IPS DF 6.9 (cell line): ENCODE results near the gene WDR87.
A peak's percentile ranks its signal among the peaks of the same experiment; 100 is the strongest.

Experiments
- DNase-seq: peaks from one replicate; pipeline ENCODE4 v3.0.0-alpha.2; 2013; ENCODE audit warnings: low read depth, low spot score
- H3K27ac ChIP-seq: one replicate; pipeline ENCODE4 v1.5.1; 2013; ENCODE audit warnings: low read length, control low read depth
- H3K27me3 ChIP-seq: 2 replicates; pipeline ENCODE4 v1.6.1; 2013; ENCODE audit warnings: mild to moderate bottlenecking, low read length; ENCODE audit not compliant: control insufficient read depth, insufficient read depth
- H3K36me3 ChIP-seq: 2 replicates; pipeline ENCODE4 v1.6.1; 2013; ENCODE audit warnings: low read length; ENCODE audit not compliant: control insufficient read depth, insufficient read depth
- H3K4me1 ChIP-seq: 2 replicates; pipeline ENCODE4 v1.6.1; 2013; ENCODE audit warnings: low read length; ENCODE audit not compliant: control insufficient read depth, insufficient read depth
- H3K4me3 ChIP-seq: 2 replicates; pipeline ENCODE4 v1.5.1; 2013; ENCODE audit warnings: mild to moderate bottlenecking, low read length
- H3K9me3 ChIP-seq: 2 replicates; pipeline ENCODE4 v1.6.1; 2013; ENCODE audit warnings: low read length, inconsistent platforms; ENCODE audit not compliant: control insufficient read depth, insufficient read depth
- WGBS: extraction: QIAGEN DNeasy Blood & Tissue Kit; methylation state at CpG from one replicate; pipeline ENCODE4 v1.1.7; 2013; ENCODE audit warnings: mixed read lengths, missing lambda C conversion rate; ENCODE audit not compliant: insufficient read length, insufficient coverage; 5-methylcytosine and 5-hydroxymethylcytosine counted together

Gene WDR87

DNA sequence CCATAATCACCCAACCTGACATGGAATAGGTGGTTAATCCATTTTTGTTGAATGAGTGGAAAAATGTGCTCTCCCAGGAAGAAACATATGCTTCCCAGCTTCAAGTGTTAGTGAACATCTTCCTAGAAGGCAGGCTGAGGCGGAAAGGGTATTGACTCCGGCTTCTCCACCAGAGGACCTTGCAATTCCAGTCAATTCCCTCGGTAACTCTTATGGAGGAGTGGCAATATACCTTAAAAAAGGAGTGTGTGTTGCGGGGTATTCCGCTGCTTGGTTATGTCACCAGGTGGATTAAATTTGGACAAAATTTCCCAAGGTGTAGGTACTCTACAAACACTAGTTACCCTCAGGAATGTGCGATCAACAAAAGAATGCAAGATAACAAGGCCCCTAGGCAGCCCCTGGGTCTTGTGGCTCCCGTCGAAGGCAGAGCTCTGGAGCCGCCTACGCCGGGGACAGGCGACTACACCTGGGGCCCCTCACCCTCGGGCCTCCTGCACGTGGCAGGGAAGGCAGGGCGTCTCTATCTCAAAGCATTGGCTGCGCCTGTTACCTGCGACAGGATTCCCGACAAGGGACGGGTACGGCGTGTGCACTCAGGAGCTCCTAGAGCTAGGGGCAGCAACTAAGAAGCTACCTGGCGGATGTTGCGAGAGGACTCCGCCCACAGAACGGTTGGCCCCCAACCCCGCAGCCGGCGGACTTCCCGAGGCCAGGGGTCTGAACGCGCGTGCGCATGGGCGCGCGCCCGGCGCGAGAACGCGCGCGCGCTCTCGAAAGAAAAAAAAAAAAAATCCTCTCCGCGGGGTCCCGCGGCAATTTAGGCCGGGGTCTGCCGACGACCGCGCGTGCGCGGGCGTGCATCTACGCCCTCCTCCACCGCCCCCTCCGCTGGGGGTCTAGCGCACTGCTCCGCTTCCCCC lies at the start of gene WDR87:
Gene WDR87, minus strand, starts transcription at position 649 of the 923 bp plus-strand sequence. CDS start 8,355 bp downstream, outside the sequence.
- DNase-seq: peak; percentile 82
- no CpG with 5 or more reads among the region's 63 CpGs for WGBS
- Histone ChIP-seq H3K27ac (no peak within 1 kb of the TSS), H3K27me3 (no peaks in the 10 kb centered on the region; the same call in 1 of the 2 replicates), H3K36me3 (no peaks in the 10 kb centered on the region), H3K4me1 (peaks cover 4% of the 10 kb centered on the region), H3K4me3 (peak within 1 kb of the TSS; percentile 89), H3K9me3 (no peaks in the 10 kb centered on the region)

DNA sequence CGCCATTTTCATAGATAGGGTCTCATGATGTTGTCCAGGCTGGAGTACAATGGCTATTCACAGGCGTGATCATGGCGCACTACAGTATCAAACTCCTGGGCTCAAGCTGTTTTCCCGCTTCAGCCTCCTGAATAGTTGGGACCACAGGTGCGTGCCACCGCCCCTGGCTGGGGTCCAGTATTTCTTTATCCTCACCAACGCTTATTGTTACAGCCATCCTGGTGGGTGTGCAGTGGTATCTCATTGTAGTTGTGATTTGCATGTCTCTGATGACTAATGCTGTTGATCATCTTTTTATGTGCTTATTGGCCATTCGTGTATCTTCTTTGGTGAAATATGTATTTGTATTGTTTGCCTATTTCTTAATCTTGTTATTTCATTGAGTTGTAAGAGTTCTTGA lies 49.6 kb upstream of the WDR87 start:
- peaks cover 4% of the 10 kb centered on the region; the same call in 1 of the 2 replicates for H3K4me1 ChIP-seq
- no CpG with 5 or more reads among the region's 8 CpGs for WGBS

DNA sequence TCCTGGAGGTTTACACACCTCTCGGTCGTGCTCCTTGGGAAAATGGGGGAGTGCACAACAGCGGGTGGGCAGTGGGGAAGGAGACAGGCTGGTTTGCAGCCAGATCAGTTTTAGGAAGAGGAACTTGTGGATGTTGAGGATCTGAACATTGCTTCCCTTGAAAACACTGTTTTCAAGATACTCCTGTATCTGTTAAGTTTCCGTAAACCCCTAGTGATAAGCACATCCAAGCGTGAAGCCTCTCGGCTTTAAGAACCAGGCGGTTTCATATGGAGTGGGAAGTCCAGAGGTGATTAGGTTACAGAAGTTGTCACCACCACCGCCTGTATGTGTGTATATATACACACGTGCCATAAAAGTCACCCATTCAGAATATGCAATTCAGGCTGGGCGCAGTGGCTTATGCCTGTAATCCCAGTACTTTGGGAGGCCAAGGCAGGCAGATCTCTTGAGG lies 48.1 kb upstream of the WDR87 start:
- no CpG with 5 or more reads among the region's 10 CpGs for WGBS

More for the DNA sequence above, 49.6 kb upstream of the WDR87 start:
- Histone ChIP-seq H3K36me3 (no peaks in the 10 kb centered on the region), H3K9me3 (no peaks in the 10 kb centered on the region), H3K27ac (no peak overlapping the region), H3K27me3 (no peaks in the 10 kb centered on the region), H3K4me3 (no peak overlapping the region)
- no peak for DNase-seq

DNA sequence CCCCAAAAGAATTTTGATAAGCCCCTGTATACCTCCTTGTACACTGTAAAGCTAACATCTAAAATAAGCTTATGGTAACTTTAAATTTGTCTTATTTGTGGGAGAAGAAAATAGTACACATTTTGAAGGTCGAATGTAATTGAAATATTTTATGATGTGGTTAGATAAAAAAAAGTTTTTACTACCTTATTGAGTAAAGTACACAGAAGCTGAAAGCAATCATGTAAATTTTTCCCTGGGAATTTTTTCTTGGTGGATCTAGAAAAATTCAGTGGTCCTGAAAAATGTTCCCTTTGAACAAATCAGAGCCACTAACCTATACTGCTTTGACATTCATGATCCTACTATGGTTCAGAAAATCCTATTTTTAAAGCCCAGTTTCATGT lies 47.5 kb upstream of the WDR87 start:
- peaks cover 8% of the 10 kb centered on the region for H3K4me1 ChIP-seq
- WGBS: 100% methylated on average over 1 of the region's 1 CpG
- no peak overlapping the region for H3K4me3 ChIP-seq
- no peaks in the 10 kb centered on the region for H3K27me3 ChIP-seq
- H3K27ac ChIP-seq: no peak overlapping the region
- H3K36me3 ChIP-seq: no peaks in the 10 kb centered on the region
- no peaks in the 10 kb centered on the region for H3K9me3 ChIP-seq
- DNase-seq: no peak

More for the DNA sequence above, 48.1 kb upstream of the WDR87 start:
- Histone ChIP-seq H3K36me3 (no peaks in the 10 kb centered on the region), H3K4me1 (peaks cover 8% of the 10 kb centered on the region), H3K9me3 (no peaks in the 10 kb centered on the region), H3K4me3 (no peak overlapping the region), H3K27me3 (no peaks in the 10 kb centered on the region), H3K27ac (no peak overlapping the region)
- no peak for DNase-seq

DNA sequence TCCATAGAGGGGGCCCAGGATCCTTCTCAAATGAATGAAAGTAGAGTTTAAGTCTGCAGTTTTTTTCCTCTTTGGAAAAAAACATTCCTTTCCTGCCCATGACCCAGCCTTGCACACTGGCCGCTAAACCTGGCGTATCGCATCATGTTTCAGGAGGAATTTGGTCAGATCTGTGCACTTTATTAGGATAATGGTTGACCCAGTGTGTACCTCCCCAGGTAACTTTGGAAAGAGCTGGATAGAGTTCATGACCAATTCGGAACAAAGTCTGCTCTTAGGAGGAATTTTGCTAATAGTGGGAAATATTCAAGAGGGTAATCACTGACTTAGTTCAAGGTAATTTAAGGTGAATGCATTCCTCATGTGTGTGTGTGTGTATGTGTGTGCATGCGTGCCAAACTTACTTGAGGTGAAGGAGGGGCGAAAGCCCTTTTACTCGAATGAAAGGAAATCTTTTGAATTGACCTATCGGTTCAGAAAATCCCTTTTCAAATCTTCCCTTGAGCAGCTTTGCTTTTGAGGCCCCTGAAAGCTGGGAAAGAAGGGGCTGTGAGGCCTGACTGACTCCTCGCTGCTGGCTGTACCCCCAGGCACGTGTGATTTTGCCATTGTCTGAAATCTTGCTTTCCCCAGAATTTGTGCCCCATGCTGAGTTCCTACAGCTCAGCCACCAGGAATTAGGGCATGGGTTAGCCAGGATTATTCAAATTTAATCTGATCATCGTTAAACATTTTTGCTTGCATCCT lies 47.0 kb upstream of the WDR87 start:
- Histone ChIP-seq H3K4me1 (peaks cover 8% of the 10 kb centered on the region), H3K36me3 (no peaks in the 10 kb centered on the region), H3K27ac (no peak overlapping the region), H3K27me3 (no peaks in the 10 kb centered on the region), H3K9me3 (no peaks in the 10 kb centered on the region), H3K4me3 (no peak overlapping the region)
- WGBS: no CpG with 5 or more reads among the region's 11 CpGs
- DNase-seq: no peak

DNA sequence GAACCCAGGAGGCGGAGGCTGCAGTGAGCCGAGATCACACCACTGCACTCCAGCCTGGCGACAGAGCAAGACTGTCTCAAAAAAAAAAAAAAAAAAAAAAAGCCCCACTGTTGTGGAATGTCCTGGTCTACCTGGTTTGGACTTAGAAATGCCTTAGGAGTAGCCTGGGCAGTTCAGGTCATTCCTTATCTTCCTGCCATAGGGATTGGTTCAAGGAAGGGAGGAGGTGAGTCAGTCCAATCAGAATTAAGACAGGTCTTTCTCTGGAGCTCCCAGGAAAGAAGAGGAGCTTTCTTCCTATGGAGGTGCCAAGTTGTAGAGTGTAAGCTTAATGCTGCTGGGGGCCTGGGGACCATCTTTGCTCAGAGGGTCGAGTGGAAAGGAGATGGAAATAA lies 45.4 kb upstream of the WDR87 start:
- no peak for DNase-seq
- no peak overlapping the region for H3K4me3 ChIP-seq
- H3K9me3 ChIP-seq: no peaks in the 10 kb centered on the region
- no peak overlapping the region for H3K27ac ChIP-seq
- H3K27me3 ChIP-seq: no peaks in the 10 kb centered on the region
- no CpG with 5 or more reads among the region's 4 CpGs for WGBS
- H3K36me3 ChIP-seq: no peaks in the 10 kb centered on the region
- peaks cover 8% of the 10 kb centered on the region for H3K4me1 ChIP-seq

DNA sequence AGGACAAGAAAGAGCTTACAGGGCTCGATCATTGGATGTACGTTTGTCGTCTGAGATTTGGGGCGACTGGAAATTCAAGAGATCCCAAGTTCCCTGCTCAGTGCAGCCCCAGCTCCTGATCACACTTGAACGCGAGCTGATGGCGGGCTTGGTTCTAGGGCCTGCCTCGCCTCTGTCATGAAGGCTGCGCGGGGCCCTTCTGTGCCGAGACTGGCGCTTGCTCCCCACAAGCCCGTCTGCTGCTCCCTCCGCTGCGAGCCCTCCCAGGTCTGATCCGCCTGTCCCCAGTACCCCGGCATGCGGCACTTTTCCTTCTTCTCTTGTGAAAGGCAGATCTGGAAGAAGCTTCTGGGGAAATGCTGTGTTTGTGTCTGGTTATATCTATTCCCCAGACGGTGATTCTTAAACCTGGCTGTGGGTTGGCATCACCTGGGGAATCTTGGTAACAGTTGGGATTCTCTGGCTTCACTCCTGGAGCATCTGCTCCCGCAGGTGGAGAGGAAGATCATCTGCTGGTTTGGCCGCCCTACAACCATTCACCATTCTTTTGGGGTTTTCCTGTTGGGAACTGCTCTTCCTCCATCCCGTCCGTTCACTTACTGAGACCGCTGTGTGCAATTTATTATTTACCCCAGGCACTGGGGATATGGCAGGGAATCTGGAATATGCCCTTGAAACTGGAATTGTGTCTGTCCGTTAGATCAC lies 44.2 kb upstream of the WDR87 start:
- Histone ChIP-seq H3K4me1 (peaks cover 6% of the 10 kb centered on the region), H3K9me3 (no peaks in the 10 kb centered on the region), H3K27ac (no peak overlapping the region), H3K36me3 (no peaks in the 10 kb centered on the region), H3K4me3 (no peak overlapping the region), H3K27me3 (no peaks in the 10 kb centered on the region)
- DNase-seq: no peak
- WGBS: no CpG with 5 or more reads among the region's 25 CpGs

DNA sequence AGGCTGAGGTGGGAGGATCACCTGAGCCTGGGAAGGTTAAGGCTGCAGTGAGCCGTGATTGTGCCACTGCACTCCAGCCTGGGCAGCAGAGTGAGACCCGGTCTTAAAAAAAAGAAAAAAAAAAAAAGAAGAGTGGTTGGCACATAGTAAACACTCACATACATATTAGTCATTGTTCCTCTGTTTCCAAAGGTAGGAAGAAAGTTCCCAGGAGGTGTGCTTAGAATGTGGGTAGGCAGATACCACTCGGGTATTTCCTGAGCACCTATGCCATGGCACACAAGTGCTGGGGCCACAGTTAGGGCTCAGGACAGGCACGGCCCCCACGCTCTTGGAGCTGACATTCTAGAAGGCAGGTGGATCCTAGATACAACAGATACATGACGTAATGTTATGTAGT lies 42.0 kb upstream of the WDR87 start:
- Histone ChIP-seq H3K27me3 (no peaks in the 10 kb centered on the region), H3K4me1 (peaks cover 4% of the 10 kb centered on the region), H3K9me3 (no peaks in the 10 kb centered on the region), H3K27ac (no peak overlapping the region), H3K36me3 (no peaks in the 10 kb centered on the region), H3K4me3 (no peak overlapping the region)
- DNase-seq: no peak
- no CpG with 5 or more reads among the region's 6 CpGs for WGBS

DNA sequence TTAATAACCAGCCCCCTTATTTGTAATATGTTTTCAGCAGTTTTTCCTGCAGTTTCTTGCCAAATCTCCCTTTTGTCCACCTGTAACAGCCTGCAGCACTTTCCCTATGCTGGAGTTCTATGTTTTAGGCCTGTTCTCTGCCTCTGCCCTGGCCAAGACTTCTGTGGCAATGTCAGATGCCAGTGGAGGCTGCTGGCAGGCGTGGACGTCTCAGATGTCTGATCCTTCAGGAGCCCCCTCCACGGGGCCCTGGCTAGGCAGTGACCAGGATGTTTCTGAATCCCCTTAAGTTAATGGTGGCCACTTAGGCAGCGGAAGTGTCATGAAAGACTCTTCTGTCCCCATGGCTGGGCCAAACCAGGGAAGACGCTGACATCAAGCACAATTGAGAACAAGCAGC lies 41.4 kb upstream of the WDR87 start:
- Histone ChIP-seq H3K36me3 (no peaks in the 10 kb centered on the region), H3K4me3 (no peak overlapping the region), H3K9me3 (no peaks in the 10 kb centered on the region), H3K4me1 (peaks cover 4% of the 10 kb centered on the region), H3K27ac (no peak overlapping the region), H3K27me3 (no peaks in the 10 kb centered on the region)
- DNase-seq: no peak
- WGBS: no CpG with 5 or more reads among the region's 5 CpGs

DNA sequence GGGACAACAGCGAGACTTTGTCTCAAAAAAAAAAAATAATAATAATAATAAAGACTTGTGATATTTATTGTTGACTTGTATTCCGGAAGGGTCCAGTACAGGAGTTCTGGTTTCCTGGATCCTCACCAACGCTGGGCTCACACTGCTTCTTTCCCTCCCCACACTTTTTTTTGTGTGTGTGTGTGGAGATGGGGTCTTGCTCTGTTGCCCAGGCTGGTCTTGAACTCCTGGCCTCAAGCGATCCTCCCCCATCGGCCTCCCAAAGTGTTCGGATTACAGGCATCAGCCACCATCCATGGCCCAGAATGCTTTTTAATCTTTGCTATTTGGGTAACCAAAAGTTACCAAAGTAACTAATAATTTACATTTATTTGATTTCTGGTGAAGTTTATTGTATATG lies 39.7 kb upstream of the WDR87 start:
- Histone ChIP-seq H3K27ac (no peak overlapping the region), H3K27me3 (no peaks in the 10 kb centered on the region), H3K4me1 (peaks cover 4% of the 10 kb centered on the region), H3K36me3 (no peaks in the 10 kb centered on the region), H3K9me3 (no peaks in the 10 kb centered on the region), H3K4me3 (no peak overlapping the region)
- no peak for DNase-seq
- no CpG with 5 or more reads among the region's 6 CpGs for WGBS
